Dendritic cell treated with granulocyte-macrophage colony-stimulating factor and Interleukin-4, amounts not matched to agents 40 ng/mL and 50 ng/mL, for 4 days (primary cell): ENCODE results near the gene RPL15.

ENCODE experiments used
- H3K27ac Mint-ChIP-seq: one replicate; pipeline ENCODE4 v1.8.0; 2022; ENCODE audit warnings: mild to moderate bottlenecking, mixed read lengths
- H3K27me3 Mint-ChIP-seq: one replicate; pipeline ENCODE4 v1.8.0; 2022; ENCODE audit warnings: mild to moderate bottlenecking, mixed read lengths
- H3K36me3 Mint-ChIP-seq: one replicate; pipeline ENCODE4 v1.8.0; 2022; ENCODE audit warnings: low read depth, mixed read lengths
- H3K4me1 Mint-ChIP-seq: one replicate; pipeline ENCODE4 v1.8.0; 2022; ENCODE audit warnings: low read depth, mixed read lengths
- H3K4me3 Mint-ChIP-seq: one replicate; pipeline ENCODE4 v1.8.0; 2022; ENCODE audit warnings: mild to moderate bottlenecking, moderate library complexity, mixed read lengths
- H3K9me3 Mint-ChIP-seq: one replicate; pipeline ENCODE4 v1.8.0; 2022; ENCODE audit warnings: mixed read lengths
- intact Hi-C: fragments of 100-400 bp; cut with micrococcal nuclease; formaldehyde crosslinking; loops from one replicate; pipeline ENCODE4 v1.15.0; 2022

Gene RPL15

GRCh38 chr3:23968463-23969184 lies 51.7 kb downstream of the RPL15 start:
- intact Hi-C loops, result no loop called here
- Mint-ChIP-seq H3K4me3 (no peak overlapping the region), H3K27me3 (no peaks in the 10 kb centered on the region), H3K9me3 (no peaks in the 10 kb centered on the region), H3K4me1 (no peaks in the 10 kb centered on the region), H3K36me3 (peaks cover 83% of the 10 kb centered on the region), H3K27ac (no peak overlapping the region)

GRCh38 chr3:23969393-23969792 lies 52.5 kb downstream of the RPL15 start:
- H3K36me3 Mint-ChIP-seq, result peaks cover 76% of the 10 kb centered on the region
- intact Hi-C loops, result no loop called here

More at GRCh38 chr3:23969393-23969792, 52.5 kb downstream of the RPL15 start:
- Mint-ChIP-seq H3K27me3 (no peaks in the 10 kb centered on the region), H3K4me3 (no peak overlapping the region), H3K9me3 (no peaks in the 10 kb centered on the region), H3K27ac (no peak overlapping the region), H3K4me1 (no peaks in the 10 kb centered on the region)
